Measurements from ENCODE around the gene IDUA. TPM values are rescaled to one million over a fixed set of nuclear protein-coding genes. Genes with fewer than 3 reads are reported as not detected.
"Not testable (repeated sequence)": the region's sequence is repeated elsewhere in the genome, so short reads cannot be mapped to it uniquely, and the experiment has no call there.

Gene IDUA
- total RNA-seq, 4 donors from 2014 or later = 40.4 to 114 (median 71.4) TPM

GRCh38 chr4:996030-996996 lies 9.5 kb downstream of the IDUA start:
- Histone ChIP-seq H3K27ac (no peak overlapping the region), H3K4me1 (peaks cover 0 to 35% (median 8%) of the 10 kb centered on the region in 4 donors), H3K36me3 (no peaks in the 10 kb centered on the region), H3K27me3 (peaks cover 0 to 31% of the 10 kb centered on the region in 2 donors), H3K4me3 (no peak overlapping the region), H3K9me3 (no peaks in the 10 kb centered on the region)
- no peak for DNase-seq
- TF ChIP-seq POLR2A (IDR thresholded peaks at IDR 0.05) (no peak), CTCF (IDR thresholded peaks at IDR 0.05) (no peak)

- DNase-seq = no peak
- H3K9me3 ChIP-seq = no peaks in the 10 kb centered on the region
- H3K27me3 ChIP-seq = peaks cover 0 to 37% of the 10 kb centered on the region in 2 donors
- H3K4me3 ChIP-seq = peak overlapping the region in 3 of 4 donors; percentile 37 to 43 (median 41)
- TF ChIP-seq CTCF (IDR thresholded peaks at IDR 0.05) = no peak
- H3K4me1 ChIP-seq = peaks cover 0 to 37% (median 8%) of the 10 kb centered on the region in 4 donors
- H3K36me3 ChIP-seq = no peaks in the 10 kb centered on the region
- H3K27ac ChIP-seq = no peak overlapping the region
Measured at GRCh38 chr4:996997-997374, 10.1 kb downstream of the IDUA start.

GRCh38 chr4:997375-998071 lies 10.7 kb downstream of the IDUA start:
- peaks cover 3 to 37% (median 9%) of the 10 kb centered on the region in 4 donors for H3K4me1 ChIP-seq

GRCh38 chr4:998096-998691 lies 11.3 kb downstream of the IDUA start:
- Histone ChIP-seq H3K27me3 (peaks cover 0 to 50% of the 10 kb centered on the region in 2 donors), H3K4me1 (peaks cover 0 to 40% (median 15%) of the 10 kb centered on the region in 4 donors), H3K9me3 (no peaks in the 10 kb centered on the region), H3K36me3 (no peaks in the 10 kb centered on the region), H3K4me3 (no peak overlapping the region), H3K27ac (no peak overlapping the region)
- DNase-seq = no peak
- no peak for TF ChIP-seq CTCF (IDR thresholded peaks at IDR 0.05)
- TF ChIP-seq POLR2A (IDR thresholded peaks at IDR 0.05) = no peak

More at GRCh38 chr4:997375-998071, 10.7 kb downstream of the IDUA start:
- Histone ChIP-seq H3K27me3 (peaks cover 0 to 43% of the 10 kb centered on the region in 2 donors), H3K27ac (no peak overlapping the region), H3K36me3 (no peaks in the 10 kb centered on the region), H3K4me3 (peak overlapping the region in 3 of 4 donors; percentile 37 to 43 (median 41)), H3K9me3 (no peaks in the 10 kb centered on the region)
- no peak for TF ChIP-seq CTCF (IDR thresholded peaks at IDR 0.05)
- TF ChIP-seq POLR2A (IDR thresholded peaks at IDR 0.05) = no peak
- no peak for DNase-seq

GRCh38 chr4:999240-999863 lies 12.5 kb downstream of the IDUA start:
- DNase-seq, H3K9me3 ChIP-seq, H3K4me3 ChIP-seq, H3K27ac ChIP-seq, H3K36me3 ChIP-seq: not testable (repeated sequence)
- Histone ChIP-seq H3K4me1 (peaks cover 0 to 43% (median 16%) of the 10 kb centered on the region in 4 donors), H3K27me3 (peaks cover 0 to 56% of the 10 kb centered on the region in 2 donors)

Data from Peyer's patch (tissue), 4 donors.